Epidermal melanocyte (primary cell): ENCODE results near the gene GPR107.

Experiments used
- DNase-seq: peaks from one replicate; pipeline ENCODE4 v3.0.0; 2011; ENCODE audit warnings: low spot score; ENCODE audit not compliant: insufficient read length

GPR107 gene

DNA sequence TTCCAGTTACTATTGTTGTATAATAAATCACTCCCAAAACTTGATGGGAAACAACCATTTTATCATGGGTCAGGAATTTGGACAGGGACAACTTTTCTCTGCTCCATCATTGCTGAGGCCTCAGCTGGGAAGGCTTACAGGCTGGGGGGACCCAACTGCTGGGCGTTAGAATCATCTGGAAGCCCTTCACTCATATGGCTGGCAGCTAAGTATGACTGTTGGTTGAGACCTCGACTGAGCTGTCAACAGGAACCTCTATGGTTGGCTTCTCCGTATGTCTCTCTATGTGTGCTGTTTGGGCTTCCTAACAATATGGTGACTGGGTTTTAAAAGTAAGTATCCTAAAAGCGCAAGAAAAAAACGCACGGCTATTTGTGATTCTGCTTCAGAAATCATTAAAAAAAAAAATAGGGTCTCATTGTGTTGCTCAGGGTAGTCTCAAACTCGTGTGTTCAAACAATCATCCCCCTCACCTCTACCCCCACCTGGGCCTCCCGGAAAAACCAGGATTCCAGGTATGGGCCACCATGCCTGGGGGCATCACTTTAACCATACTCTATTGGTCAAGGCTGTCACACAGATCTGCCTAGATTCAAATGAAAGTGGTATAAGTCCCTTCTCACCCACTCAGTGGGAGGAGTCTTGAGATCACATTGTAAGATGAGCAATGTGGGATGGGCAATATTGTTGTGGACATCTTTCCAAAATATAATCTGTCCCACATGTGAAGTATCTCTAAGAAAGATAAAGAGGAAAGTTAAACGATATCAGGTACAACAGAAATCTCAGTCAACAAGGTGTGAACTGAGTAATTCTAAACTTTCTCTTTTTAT lies 26.0 kb upstream of the GPR107 start:
- DNase-seq = no peak

DNA sequence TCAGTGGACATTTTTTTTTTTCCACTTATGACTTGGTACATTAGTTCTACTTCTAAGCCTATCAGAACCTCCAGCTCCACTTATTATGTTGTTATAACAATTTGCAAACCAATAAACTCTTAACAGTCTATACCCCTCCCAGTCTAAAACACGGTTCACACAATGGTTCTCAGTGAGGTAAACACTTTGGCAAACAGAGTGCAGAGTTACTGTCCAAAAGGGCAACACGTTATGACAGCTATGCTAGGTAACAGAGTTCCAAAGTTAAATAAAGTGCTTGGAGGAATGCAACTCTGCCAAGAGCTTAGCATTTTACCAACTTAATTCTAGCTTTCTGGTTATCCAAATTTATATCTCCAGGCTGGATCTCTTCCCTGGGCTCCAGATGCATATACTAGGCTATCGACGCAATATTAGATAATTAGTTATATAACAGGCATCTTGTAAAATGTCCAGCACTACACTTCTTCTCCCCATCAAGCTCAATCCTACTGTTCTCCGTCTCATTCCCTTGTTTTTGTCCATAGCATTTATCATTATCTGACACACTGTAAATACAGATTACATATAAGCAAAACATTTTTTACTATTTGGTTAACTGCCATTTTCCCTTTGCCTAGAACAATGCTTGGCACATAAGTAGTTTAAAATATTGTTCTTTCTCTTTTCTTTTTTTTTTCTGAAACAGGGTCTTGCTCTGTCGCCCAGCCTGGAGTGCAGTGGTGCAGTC lies 25.0 kb upstream of the GPR107 start:
- DNase-seq = no peak

DNA sequence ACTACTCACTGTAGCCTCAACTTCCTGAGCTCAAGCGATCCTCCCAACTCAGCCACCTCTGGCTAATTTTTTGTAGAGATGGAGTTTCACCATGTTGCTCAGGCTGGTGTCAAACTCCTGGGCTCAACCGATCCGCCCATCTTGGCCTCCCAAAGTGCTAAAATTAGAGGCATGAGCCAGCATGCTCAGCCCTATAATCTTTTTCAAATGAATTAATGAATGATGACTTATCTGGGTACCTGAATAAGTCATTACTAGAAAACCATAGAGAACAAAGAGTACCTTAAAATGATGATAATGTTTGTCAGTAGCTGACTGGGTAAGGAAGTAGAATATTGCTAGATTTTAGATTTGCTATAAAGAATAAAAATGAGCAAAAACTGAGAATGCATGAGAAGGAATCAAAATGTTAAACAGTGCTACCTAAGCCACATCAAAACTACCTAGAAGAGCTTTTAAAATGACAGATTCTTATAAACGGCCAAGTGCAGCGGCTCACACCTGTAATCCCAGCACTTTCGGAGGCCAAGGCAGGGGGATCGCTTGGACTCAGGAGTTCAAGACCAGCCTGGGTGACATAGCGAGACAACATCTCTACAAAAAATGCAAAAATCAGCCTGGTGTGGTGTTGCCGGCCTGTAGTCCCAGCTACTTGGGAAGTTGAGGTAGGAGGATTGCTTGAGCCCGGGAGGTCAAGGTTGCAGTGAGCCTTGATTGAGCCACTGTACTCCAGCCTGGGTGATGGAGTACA lies 24.3 kb upstream of the GPR107 start:
- DNase-seq = no peak

DNA sequence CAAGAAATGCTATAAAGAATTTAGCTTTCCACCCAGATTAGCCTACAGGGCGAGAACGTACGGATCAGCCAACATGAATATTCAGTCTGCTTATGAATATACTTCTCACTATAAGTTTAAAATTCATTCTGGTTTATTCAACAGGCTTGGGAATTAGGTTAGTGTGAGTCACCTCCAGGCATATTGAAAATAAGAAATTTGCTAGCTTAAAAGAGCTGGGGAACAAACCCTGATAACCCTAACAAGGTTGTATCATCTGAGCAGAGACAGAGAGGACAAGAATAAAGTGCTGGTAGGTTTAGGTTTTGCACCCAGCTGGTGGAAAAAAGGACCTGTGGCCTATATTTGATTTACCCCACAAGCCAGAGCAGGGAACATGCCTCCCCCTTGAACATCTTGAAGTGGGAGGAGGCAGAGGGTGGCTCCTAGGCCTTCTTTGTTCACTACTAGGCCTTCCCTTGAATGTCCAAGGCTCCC lies 23.0 kb upstream of the GPR107 start:
- DNase-seq = no peak

DNA sequence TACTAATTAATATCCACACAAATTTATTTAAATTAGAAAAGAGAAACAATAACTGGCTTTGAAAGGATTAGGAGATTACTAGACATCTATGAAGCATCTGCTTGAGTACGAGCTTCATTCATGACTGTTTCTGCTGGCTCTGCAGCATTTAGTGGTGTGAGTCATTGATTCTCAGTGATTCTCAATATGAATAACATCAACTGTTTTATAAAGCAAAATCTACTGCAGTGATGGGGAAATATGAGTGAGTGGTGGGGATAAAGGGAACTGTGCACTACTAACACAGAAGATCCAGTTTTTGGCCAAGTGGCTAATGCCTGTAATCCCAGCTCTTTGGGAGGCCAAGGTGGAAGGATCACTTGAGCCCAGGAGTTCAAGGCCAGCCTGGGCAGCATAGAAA lies 19.1 kb upstream of the GPR107 start:
- DNase-seq = no peak

DNA sequence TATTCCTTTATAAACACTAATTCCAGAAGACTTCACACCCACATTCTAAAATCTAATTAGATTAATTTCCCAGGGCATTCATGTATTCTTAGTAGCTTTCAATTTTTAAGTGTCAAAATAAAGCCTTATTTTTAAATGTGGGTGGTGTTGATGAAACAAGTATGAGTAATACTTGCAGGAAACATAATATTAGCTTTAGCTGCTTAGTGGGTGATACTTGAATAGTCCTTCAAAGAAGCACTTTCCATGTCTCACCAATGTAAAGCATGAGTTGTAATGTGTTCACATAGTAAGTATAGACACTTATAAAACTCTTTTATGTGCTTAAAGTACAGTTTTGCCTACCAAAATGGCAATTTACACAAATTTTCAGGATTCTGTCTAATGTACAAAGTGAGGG lies 17.6 kb upstream of the GPR107 start:
- DNase-seq = no peak

DNA sequence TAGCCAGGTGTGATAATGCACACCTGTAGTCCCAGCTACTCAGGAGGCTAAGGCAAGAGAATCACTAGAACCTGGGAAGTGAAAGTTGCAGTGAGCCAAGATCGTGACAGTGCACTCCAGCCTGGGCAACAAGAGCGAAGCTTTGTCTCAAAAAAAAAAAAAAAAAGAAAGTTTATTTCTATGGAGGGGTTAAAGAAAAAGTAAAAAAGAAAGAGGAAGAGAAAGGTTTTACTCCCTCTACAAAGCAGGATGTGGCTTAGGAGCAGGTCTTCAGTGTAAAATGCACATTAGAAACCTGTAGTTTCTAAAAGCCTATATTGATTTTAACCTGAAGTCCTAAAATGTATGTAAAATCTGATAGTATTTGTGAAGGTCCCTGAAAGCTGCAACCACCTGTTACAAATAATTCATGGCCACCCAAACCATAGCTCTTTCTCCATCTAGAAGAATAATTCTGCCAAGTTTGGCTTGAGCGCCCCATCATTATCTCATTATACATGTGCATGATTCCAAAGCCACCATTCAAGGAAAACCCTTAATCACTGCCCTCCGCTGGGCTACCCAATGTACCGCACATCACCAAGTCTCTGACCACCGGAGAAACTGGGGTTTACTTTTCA lies 14.1 kb upstream of the GPR107 start:
- DNase-seq = no peak

DNA sequence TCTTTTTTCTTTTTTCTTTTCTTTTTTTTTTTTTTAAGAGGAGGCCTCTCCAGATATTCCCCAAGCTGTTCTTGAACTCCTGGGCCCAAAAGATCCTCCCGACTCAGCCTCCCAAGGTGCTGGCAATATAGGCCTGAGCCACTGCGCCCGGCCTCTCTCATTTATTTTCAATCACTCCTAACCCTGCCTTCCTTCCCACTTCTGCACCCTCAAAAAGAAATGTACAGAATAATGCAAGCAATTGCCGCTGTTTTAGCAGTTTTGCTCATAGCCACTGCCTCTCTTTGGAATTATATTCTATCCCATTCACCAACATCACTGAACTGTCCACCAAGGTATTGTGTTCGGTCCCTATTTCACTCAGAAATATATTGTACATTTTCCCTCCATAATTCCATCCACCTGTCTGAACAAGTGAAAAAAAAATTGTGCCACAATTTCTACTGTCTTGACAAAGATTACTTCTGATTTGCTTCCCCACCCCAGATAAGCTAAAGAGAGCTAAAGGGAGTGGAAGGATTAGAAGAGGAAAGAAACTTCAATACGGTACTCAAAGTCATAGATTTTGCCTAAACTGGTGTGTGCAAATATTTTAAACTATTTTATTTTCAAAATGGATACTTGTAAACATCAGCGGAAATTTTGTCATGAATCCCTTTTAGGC lies 12.6 kb upstream of the GPR107 start:
- DNase-seq = no peak

DNA sequence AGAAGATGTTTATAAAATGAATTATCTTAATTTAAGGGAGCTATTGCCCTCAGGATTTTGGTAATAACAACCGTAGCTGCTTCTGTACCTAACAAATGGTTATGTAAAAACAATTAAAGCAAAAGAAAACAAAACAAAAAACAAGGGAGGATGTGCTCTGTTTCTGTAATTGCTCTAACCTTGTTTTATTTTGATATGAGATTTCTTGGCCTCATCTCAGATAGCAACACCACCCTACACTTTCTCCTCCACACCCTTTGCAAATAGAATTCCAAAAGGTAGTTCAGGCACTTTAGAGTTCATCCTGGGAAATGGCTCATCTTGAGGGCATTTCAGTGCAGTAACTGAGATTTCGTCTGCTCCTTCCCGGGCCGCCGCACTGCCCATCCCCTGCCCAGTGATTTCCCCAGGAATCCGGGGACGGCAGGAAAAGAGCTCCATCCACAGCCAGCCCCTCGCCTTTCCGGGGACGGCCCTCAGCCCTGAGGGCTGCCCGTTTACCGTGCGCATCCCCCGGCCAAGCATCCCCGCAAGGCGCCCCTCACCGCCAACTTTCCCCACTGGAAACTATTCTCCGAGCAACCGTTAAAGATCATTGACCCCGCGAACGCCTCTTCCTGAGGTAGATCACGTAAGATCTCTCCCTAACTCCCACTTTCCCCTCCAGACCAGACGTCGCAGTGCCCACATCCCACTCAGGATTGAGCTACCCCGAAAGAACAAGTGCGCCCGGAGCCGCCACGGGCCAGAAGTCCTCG lies 11.9 kb upstream of the GPR107 start:
- no peak for DNase-seq

DNA sequence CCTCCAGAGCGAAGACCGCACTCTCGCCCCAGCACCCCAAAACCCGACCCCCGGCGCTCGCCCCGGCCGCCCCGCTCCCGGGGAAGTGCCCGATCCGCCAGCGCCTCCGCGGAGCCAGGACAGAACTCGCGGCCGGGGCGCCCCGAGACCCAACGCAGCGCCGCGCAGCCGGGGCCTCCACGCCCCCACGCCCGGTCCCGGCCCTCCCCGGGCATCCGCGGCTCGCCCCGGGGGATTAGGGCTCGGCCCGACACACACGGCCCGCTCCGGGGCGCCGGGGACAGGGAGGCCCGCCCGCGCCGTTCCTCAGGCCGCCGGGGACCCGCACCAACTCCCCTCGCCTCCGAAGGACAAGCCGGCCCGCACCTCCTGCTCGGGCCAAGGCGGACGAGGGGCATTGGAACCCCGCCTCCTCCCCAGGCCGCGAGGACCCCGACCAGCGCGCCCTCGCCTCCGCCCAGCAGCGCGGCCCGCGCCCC lies 11.3 kb upstream of the GPR107 start:
- peak; percentile 31 for DNase-seq

DNA sequence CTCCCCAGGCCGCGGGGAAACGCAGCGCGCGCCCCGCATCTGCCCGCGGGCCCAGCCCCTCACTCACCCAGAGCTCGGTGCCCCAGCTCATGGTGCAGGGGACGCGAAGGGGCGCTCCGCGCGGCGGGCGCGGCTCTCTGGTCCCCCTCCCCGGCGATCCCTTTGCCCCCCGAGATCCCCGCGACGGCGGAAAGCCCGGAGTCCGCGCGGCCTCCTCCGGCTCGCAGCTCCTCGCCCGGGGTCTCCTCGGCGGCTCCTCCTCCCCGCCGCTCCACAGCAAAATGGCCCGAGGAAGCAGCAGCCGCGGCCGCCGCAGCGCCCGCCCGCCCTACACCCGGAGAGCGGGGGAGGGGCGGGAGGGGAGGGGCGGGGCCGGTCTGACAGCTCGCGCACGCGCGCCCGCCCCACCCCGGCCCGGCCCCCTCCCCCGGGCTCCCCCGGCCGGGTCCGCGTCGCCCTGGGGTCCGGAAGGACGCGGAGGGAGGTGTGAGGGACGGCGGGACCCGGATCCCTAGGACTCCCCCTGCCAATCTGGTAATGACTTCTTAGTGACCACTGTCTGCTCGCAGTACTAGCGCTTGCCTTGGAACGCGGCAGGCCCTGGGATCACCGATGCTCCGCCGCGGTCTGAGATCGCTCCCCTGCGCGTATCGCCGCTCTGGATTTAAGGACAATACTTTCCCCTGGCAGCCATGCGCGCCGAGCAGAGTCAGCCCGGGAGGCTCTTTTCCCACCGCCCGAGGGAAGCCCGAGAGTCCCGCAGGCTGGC lies 10.6 kb upstream of the GPR107 start, which contains the start of gene FNBP1:
TSS of gene FNBP1 (minus strand) at position 305 of the 769 bp plus-strand sequence. CDS start at position 91, 214 bp downstream.
- peak; percentile 83 for DNase-seq

DNA sequence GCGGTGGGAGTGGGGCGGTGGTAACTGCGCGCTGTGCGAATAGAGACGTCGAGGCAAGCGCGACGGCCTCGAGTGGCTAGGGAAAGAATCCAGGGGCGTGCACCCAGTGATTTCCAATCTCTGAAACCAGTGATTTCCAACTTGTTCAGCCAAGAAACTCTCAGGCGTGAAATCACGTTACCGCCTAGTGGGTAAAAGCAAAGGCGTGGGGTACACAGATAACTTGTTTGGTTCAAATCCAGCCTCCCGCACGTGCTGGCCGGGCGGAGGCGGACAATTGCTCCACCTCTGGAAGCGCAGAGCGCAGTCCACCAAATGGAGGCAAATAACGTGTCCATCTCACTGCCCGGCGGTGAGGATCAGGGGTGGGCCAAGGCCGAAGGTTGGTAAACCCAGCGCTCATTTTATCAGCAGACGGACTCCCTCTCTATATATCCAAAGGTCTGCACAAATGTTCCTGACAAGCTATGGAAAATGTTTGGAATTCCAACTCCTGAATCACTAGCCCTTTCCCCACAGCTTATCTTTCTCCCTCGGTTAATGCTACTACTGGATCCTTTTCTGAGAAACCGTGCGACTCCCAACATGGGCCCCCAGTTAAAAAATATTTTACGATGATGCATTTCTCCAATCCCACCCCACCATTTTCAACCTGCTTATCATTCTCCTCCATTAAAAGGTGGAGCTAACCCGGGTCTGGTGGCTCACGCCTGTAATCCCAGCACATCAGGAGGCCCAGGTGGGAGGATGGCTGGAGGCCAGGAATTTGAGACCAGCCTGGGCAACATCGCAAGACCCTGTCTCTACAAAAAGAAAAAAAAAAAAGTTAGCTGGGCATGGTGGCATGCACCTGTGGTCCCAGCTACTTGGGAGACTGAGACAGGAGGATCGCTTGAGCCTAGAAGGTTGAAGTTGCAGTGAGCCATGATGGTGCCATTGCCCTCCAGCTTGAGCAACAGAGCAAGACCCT lies 9.8 kb upstream of the GPR107 start:
- DNase-seq = no peak

DNA sequence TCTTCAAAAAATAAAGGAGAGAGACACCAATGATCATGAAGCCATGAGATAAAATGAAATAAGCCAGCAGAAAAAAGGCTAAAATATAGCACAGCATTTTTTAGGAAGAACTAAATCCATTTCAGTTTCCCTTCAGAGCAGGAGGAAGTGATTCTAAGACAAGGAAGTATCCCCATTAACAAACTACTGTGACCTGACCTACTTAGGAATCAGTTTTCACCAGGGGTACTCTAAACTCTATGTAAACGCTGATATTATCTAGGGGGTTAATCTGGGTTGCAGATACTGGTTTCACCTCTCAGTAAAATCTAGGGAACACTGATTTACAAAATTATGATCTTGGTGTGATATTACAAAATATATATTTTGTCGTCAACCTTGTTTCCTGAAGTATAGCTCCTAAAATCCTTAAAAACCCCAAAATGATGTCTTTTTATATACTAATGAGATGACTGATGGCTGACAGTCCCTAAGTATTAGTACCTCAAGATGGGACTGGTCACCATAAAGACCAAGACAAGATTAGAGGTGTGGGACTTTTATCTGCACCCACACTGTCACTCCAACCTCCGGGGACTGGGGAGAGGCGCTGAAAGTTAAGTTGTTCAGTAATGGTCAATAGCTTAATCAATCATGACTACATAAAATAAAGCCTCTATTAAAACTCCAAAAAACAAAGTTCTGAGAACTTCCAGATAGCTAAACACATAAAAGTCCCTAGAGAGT lies 7.8 kb upstream of the GPR107 start:
- no peak for DNase-seq

DNA sequence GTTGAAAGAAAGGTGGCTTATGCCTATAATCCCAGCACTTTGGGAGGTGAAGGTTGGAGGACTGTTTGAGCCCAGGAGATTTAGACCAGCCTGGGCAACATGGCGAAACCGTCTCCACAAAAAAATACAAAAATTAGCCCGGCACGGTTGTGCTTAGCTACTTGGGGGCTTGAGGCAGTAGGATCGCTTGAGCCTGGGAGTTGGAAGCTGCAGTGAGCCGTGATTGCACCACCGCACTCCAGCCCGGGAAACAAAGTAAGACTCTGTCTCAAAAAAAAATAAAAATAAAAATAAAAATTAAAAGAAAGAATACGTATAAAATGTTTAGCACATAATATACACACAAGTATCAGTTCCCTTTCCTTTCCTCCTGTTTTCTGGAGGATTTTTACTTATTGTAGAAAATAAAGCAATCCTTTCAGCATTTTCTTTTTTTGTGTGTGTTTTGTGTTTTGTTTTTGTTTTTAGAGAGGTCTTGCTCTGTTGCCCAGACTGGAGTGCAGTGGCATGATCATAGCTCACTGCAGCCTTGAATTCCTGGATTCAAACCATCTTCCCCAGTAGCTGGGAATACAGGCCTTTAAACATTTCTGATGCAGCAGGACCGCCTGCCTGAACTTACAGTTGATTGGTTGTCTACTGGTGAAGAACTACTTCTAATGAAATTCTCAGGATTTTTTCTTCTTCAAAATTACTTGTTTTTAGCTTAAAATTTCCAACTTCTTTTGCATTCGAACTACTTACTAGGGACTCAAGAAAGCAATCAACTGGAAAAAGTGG lies 4.1 kb upstream of the GPR107 start:
- no peak for DNase-seq

DNA sequence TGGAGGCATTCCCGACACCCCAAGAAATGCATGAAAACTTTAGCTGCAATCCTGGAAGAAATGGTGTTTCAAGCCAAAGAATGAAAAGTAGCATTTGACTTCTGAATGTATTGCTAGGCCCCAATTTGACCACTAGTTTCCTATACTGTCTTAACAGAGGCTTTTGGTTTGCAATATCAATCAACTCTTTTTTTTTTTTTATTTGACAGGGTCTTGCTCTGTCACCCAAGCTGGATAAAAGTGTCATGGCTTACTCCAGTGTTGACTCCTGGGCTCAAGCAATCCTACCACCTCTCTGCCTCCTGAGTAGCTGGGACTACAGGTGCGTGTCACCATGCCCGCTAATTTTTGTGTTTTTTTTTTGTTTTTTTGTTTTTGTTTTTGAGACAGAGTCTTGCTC lies 3.2 kb upstream of the GPR107 start:
- DNase-seq = no peak

DNA sequence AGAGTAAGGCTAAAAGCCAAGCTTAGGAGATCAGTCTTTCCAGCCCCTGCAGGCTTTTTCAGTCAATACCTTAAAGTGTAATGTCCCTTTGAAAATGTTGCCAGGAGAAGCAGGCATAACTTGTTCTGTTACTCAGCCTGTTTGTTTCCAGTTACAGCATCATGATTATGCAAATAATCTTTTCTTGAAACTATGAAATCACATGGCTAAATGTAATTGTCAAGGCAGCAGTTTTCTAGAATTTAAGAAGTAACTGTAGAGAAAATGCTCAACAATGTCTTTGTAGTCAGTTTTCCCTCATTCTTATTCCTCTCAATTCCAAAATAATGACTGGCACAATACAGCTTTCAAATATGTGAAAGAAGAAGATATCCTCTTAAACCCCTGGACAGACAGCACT lies 1.9 kb upstream of the GPR107 start:
- DNase-seq = no peak

DNA sequence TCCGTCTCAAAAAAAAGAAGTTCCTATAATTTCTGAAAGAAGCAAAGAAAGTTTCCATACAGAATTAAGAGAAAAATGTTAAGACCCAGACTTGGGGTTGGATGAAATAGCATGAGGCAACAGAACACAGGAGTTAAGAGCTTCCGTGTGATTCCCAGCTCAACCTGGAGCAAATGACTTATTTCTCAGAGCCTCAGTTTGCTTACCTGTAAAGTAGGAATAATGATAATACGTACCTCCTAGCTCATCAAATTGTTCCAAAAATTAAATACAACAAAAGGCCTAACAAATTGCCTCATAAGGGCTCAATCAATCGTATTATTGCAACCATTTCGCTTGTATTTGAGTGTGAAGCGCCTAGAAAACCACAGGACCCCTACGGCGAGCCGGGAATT lies 600 bp upstream of the GPR107 start:
- no peak for DNase-seq
